Astrocyte of the hippocampus (primary cell): Measurements from ENCODE around the gene CPLX1.
A peak's percentile ranks its signal among the peaks of the same experiment; 100 is the strongest.
"Not testable (repeated sequence)": the region's sequence is repeated elsewhere in the genome, so short reads cannot be mapped to it uniquely, and the experiment has no call there.

ENCODE experiments used
- DNase-seq: peaks from one replicate; pipeline ENCODE4 v3.0.0; 2011; ENCODE audit warnings: low read depth, low spot score

CPLX1 gene

DNA sequence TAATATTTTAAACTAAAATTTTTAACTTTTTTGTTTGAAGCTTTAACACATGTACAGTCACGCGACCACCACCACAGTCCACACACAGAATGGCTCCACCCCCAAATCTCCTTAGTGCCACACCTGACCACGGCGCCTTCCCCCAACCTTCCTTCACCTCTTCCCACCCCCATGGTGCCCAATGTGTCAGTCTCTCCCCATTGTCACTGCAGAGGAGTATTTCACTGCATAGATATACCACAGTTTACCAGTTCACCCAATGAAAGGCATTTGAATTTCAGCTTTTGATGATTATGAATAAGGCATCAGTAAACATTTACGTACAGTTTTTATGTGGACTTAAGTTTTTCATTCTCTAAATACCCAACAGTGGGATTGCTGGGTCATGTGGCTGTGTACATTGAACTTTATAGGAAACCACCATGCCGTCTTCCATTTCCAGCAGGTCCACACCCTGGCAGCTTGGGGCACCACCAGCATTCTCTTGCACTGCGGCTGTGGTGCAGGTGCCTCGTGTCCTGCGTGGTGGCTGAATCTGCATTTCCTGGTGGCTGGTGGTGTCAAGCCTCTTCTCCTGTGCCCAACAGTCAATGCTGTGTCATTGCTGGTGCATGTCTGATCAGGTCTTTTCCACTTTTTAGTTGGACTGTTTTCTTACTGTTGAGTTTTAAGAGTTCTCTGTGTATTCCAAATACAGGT is 49.0 kb downstream of the CPLX1 start:
- no peak for DNase-seq

DNA sequence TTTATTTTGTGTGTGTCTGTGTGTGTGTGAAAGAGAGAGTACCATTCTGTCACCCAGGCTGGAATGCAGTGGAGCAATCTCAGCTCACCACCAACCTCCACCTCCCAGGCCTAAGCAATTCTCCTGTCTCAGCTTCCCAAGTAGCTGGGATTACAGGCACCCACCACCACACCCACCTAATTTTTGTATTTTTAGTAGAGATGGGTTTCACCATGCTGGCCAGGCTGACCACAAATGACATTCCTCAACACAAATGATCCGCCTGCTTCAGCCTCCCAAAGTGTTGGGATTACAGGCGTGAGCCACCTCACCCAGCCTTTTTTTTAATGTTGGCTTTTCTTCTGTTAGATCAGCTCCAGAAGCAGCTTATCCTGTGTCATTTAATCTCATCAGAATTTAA is 50.4 kb downstream of the CPLX1 start:
- DNase-seq: not testable (repeated sequence)

DNA sequence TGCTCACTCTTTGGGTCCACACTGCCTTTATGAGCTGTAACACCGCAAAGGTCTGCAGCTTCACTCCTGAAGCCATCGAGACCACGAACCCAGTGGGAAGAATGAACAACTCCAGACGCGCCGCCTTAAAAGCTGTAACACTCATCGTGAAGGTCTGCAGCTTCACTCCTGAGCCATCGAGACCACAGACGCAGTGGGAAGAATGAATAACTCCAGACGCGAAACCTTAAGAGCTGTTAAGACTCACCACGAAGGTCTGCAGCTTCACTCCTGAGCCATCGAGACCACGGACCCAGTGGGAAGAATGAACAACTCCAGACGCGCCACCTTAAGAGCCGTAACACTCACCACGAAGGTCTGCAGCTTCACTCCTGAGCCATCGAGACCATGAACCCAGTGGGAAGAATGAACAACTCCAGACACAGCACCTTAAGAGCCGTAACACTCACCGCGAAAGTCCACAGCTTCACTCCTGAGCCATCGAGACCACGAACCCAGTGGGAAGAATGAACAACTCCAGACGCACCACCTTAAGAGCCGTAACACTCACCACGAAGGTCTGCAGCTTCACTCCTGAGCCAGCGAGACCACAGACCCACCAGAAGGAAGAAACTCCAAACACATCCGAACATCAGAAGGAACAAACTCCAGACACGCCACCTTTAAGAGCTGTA is 51.4 kb downstream of the CPLX1 start:
- DNase-seq: not testable (repeated sequence)

DNA sequence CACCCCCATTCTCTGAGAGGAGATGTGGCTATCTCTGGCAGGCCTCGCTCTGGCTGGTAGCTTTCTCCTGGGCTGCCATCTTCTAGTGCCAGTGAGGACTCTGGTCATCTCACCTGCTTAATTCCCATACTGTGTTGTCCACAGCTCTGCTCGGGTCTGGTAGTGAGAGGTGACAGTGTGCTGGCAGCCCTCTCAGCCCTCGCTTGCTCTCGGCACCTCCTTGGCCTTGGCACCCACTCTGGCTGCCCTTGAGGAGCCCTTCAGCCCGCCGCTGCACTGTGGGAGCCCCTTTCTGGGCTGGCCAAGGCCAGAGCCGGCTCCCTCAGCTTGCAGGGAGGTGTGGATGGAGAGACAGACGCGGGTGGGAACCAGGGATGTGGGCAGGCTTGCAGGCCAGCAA is 52.7 kb downstream of the CPLX1 start:
- no peak for DNase-seq

DNA sequence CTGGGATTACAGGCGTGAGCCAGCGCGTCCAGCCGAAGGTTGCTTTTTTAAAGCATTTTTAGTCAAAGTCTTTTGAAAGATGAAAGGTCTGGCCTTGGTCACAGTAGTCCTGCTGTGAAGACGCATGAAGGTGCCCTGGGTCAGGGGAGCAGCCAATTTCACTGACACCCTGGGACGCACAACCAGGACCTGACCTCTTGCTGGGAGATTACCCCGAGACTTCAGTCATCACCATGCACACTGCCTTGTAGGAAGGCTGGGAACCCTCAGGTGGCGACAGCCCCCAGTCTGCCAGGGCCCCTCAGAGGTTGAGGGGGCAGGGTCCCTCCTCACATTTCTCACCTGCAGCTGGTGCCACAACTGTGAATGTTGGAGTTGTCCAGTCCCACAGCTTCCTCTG is 53.2 kb downstream of the CPLX1 start:
- no peak for DNase-seq

DNA sequence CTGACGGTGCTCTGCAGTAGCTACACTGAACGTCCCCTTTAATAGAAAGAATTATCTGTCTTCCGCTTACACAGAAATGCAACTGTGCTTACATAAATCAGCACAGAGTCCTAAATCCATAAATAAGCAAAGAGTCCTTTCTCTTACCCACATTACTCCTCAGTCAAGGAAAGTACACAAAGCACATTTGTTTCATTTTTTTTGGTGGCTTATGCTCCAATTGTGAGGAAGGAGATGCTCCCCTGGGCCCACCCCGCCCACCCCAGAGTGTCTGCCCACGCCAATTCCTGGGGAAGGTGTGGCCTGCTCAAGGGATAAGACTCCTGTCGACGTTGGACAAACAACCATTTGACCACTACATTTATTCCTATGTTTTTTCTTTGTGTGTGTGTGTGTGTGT is 53.8 kb downstream of the CPLX1 start:
- no peak for DNase-seq

DNA sequence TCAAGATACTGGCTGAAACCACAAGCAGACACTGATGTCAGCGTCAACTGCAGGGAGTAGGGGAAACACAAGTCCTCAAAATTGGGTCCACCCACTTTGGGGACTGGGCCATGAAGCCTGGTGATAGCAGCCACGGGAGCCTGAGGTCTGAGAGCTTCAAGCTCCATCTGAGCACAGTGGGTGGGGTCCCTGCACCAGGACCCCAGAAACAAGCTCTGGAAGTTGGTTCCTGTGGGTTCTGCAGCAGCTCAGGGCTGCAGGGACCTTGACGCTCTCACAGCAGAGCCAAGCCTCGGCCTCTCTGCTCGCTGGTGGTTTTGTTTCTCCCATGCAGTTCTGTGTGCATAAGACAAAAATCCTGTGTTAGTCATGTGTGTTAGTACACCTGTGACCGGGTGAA is 54.5 kb downstream of the CPLX1 start:
- DNase-seq: no peak

DNA sequence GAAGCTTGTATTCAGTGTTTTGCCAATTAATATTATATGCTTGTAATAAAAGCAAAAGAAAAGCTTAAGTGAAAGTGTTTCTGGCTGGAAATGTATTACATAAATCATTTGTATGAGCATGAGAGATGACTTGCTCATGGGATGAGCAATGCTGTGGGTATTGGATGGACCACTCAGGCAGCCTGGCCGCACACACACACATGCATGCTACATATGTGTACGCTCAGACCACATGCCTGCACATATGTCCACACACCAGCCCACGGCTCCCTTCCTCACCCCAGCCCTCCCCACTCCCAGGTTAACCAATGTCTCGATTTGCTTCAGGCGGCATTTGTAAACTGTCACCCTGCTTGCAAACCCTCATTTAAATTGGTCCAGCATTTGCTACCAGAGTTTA is 55.9 kb downstream of the CPLX1 start:
- DNase-seq: no peak

DNA sequence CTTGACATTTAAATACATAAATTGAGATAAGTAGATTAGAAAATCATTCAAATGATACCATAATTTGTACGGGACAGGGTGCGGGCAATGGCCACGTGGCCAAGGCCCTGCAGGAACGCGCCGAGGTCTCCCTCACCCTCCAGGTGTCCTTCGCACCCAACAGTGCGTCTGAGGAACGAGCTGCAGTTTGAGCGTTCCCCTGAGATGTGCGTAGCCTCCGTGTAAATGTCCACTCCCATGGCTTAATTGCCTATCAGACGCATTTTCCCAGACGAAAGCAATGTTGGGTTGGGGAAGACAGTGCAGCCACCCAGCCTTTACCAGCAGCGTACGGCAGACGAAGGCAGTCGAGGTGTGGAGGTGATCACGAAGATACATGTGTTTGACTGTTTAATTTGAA is 56.4 kb downstream of the CPLX1 start:
- no peak for DNase-seq

DNA sequence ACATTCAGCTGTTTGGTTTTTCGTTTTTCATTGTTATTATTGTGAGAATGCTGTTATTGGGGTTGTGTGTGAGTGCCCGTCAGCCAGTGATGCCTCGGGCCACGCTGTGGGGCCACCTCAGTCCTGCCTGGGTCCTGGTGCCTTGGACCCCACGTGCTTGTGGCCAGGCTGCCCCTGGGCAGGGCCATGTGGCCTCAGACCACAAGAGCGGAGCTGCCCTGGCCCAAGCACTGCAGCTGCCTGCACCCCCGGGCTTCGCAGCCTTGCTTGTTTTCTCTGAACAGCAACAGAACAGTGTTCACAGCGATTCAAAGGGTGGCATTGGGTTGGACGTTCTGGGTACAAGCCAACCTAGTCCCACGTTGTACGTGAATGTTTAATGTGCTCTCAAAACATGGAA is 56.9 kb downstream of the CPLX1 start:
- DNase-seq: no peak

DNA sequence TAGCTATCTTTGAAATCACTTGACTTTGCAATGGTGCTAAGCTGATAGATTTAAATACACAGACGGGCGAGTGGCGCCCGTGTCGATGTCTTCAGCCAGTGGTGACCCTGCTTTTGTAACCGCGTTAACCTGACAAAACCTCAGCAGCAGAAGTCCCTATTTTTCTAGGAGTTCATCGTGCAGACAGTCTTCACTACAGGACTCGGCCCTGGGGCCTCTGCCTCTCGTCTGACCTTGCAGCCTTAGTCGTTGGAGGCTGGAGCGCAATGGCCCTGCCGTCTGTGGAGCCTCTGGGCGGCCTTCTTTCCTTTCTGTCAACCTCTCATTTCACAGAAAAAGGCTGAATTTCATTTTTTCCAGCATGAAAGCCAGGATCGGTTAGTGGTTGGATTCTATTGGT is 57.9 kb downstream of the CPLX1 start:
- DNase-seq: no peak

DNA sequence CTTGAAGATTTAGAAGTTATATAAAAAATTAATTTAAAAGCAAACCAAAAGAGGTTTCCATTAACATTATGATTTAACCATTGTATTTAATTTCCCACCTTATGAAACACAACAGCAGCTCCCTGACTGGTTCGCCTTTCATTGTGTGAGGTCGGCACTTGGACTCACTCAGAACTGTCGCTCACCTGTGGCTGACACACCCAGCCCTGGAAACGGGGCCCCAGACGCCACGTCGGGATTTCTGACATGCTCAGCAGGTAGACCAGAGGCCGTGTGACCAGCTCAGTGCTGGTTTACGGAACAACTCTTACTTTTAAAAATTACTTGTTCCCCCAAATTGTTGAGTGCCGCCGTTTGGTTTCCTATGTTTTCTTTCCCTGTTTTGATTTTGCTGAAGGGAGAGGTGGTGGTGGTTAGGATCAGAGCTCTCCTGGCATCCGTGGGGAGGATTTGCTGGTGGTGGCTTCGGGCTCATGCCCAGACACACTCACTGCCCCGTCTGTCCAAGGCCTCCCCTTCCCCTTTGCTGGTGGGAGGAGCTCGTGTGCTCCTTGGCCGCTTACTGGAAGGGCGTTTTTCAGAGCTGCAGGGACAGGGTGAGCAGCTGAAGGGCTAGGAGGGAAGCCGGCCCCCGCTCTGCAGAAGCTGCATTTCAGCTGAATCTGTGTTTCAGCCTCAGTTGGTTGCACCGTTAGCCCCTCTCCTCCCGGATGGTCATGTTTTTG is 59.2 kb downstream of the CPLX1 start:
- no peak for DNase-seq

DNA sequence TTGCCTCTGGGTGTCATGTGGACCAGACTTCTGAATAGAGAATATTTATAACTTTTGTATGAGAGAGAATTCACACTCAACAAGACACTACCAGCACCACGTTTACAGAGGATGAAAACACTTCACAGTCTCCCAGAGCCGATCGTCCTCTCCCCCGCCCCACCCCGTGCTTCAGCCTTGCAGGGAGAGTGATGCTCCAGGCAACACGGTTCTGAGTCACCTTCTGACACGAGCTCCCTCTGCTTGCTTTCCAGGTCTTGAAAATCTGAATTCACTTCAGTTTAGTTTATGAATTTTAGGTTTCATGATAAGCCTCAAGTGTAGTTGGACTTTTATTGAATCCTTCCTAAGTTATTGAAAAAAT is 59.8 kb downstream of the CPLX1 start:
- DNase-seq: peak; percentile 47

DNA sequence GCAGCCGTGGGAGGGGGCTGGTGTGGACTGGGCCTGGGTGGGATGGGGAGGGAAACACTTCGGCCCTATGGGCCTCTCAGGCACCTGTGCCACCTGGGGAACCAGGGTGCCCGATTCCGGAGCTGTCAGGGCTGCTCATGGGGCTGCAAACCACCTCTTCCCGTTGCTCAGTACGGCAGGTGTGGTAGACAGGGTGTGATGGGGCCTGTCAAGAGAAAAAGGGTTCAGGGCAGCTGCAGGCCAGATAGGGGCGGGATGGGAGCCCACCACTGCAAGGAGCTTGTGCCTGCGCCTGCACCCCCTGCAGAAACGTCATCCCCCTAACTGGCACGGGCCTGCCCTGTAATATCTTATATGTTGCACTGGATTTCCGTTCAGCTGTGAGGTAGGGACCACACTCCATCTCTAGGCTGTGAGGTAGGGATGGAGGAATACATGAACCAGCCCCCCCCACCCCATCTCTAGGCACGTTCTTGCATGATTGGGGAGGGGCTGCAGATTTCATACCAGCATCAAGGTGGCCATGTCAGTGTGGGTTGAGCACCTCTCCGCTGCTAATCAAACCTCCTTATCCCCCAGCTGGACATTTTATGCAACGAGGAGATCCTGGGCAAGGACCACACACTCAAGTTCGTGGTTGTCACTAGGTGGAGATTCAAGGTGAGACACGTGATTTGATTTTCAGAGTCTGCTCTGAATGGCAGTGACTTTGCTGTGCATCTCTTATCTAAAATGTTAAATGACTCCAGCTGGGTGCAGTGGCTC is 61.3 kb downstream of the CPLX1 start:
- DNase-seq: no peak

DNA sequence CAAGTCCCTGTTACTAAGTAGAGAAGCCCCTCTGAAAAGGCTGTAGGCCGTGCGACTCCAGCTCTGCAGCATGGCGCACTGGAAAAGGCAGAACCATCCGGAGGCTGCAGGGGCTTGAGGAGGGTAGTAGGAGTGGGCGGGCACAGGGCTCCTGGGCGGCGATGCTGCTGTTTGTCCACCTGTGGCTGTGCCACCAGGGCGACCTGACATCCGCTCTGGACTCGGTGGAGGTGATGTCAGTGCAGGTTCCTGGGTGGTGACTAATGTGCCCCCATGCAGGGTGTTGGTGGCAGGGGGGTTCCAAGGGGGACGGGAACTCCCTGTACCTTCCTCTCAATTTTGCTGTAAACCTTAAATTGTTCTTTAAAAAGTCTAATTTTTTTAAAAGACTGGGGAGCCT is 62.0 kb downstream of the CPLX1 start:
- no peak for DNase-seq

DNA sequence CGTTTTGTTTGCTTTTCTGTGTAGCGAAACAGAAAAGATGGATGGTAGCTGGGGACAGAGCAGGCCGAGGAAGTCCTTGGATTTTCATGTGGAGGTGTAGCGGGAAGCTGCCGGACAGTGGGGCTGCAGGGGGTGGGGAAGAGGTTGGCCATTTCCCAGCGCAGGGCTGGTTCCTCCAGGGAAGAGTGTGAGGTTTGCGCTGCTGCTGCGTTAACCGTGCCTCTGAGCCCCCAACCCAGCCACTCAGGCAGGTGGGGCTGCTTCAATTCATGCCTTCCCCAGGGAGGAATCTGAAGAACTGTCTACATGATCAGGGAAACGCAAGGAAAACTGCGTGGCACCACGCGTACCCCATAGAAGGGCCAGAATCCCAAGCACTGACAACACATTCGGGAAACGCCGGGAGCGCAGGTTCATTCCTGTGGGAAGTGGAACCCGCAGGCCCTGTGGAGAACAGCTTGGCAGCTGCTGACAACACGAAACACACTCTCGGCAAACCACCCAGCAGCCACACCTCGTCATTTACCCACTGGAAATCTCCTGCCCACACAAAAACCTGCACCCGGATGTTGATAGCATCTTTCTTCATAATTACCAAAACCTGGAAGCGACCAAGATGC is 62.6 kb downstream of the CPLX1 start:
- DNase-seq: no peak

DNA sequence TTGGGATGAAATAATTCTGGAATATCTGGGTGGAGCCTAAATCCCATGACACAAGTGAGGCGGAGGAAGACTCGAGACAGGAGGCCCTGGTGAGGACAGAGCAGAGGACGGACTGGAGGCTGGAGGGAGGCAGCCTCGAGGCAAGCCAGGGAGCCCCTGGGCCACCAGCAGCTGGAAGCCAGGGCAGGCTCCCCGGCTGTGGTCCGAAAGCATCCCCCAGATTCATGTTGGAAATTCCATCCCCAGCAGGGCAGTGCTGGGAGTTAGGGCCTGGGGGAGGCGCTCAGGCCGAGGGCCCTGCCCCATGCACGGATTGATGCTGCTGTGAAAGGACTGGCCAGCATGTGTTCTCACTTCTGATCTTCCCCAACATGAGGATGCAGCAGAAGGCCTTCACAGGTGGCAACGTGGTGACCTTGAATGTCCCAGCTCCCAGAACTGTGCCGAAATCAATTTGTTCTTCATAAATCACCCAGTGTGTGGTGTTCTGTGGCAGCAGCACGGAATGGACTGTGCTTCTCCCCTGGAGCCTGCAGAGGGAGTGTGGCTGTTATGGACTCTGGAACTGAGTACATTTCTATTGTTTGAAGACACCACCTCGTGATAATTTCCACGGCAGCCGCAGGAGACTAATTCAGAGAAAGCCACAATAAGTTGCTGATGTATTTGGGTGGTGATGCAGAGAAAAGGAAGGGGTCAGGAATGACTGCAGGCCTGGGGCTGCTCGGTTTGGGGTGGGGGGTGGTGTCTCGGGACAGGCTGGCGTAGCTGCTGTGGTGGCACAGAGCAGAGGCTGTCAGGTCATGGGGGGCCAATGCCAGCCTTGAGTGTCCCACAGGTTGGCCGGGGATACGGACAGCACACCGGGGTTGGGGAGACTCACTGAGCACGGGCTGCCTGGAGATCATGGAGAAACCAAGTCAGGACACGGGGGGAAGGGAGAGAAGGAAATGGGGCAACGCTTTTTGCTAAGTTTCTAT is 63.4 kb downstream of the CPLX1 start:
- peak; percentile 43 for DNase-seq

DNA sequence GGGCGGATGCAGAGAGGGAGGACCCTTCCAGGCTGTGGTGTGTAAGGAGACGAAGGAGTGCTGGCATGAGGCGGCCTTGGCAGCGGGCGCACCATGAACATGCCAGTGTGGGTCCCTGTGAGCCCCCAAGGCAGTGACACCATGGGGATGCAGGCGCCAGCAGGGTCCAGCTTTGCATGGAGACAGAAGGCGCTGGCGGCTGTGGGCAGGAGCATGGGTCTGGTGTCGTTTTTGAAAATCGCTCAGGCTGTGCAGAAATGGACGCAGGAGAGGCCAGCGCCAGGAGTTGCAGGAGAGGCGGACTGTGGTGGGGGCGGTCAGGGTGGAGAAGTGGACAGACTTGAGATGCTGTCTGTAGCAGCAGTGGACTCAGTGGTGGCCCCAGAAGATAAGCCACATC is 64.2 kb downstream of the CPLX1 start:
- no peak for DNase-seq

DNA sequence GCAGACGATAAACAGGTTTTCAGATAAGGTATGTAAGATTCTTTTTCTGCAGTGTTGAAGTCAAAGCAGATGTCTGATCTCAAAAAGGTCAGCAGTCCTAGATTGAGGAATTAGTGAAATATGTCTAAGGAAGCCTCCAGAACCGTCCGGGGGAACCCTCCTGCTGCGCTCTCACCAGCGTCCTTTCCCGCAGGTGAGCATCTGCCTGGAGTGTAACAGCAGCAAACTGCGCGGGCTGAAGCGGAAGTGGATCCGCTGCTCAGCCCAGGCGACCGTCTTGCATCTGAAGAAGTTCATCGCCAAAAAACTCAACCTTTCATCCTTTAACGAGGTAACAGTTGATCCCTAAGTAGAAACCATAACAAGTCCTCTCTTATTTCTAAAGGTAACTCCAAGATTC is 64.8 kb downstream of the CPLX1 start:
- no peak for DNase-seq

DNA sequence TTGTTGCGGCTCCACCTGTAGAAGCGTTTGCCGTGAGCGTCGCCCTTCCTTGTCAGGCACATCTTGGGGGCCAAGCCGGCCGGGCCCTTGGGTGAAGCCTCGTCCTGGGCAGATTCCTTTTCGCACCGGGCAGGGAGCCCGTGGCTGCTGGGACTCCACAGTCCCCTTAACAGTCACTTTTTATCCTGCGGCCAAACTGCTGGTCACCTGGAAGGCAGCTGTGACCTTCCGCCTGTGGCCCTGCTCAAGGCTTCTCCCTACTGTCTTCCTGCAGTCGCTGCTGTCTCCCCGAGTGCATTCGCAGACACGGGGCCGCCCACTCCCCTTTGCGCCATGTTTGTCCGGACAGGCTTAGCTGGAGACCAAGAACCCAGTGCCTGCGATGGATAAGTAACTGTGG is 65.3 kb downstream of the CPLX1 start:
- no peak for DNase-seq

DNA sequence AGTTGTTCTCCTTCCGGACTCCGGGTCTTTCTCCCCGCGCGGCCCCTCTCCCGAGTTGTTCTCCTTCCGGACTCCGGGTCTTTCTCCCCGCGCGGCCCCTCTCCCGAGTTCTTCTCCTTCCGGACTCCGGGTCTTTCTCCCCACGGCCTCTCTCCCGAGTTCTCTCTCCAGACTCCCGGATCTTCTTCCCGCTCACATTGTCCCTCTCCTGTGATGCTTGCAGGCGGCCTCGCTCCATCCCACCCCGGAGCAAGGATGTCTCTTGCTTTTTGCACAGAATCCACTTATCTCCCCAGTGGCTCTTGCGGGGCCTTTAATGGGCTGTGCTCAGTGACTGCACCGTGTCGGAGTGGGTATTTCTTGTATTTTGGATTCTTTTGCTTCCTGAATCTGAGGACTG is 66.1 kb downstream of the CPLX1 start:
- not testable (repeated sequence) for DNase-seq
